HUES64 (cell line): ENCODE data around the gene CROCC2.

Experiments
- H3K27ac ChIP-seq: 2 replicates; pipeline ENCODE4 v1.7.0; 2013; ENCODE audit warnings: low read depth, low read length, inconsistent platforms
- H3K27me3 ChIP-seq: 2 replicates; pipeline ENCODE4 v1.6.1; 2013; ENCODE audit warnings: mild to moderate bottlenecking, low read length; ENCODE audit not compliant: insufficient read depth
- H3K36me3 ChIP-seq: 2 replicates; pipeline ENCODE4 v1.6.1; 2013; ENCODE audit warnings: mild to moderate bottlenecking, low read length; ENCODE audit not compliant: insufficient read depth
- H3K4me1 ChIP-seq: 2 replicates; pipeline ENCODE4 v1.6.1; 2013; ENCODE audit warnings: mild to moderate bottlenecking, low read length, moderate library complexity; ENCODE audit not compliant: insufficient read depth
- H3K4me3 ChIP-seq: 2 replicates; pipeline ENCODE4 v1.5.1; 2013; ENCODE audit warnings: mild to moderate bottlenecking, low read length, moderate library complexity
- H3K9ac ChIP-seq: 2 replicates; pipeline ENCODE4 v1.6.1; 2013; ENCODE audit warnings: mild to moderate bottlenecking, low read depth, low read length
- H3K9me3 ChIP-seq: 2 replicates; pipeline ENCODE4 v1.6.1; 2013; ENCODE audit warnings: low read depth, low read length; ENCODE audit not compliant: insufficient read depth
- WGBS: fragments of 150-250, 120-280 bp; methylation state at CpG from one replicate; pipeline ENCODE4 v1.1.7; 2013; ENCODE audit warnings: missing lambda C conversion rate; 5-methylcytosine and 5-hydroxymethylcytosine counted together

CROCC2 gene

GRCh38 chr2:240902615-240903041 is 3.5 kb upstream of the CROCC2 start:
- no peak overlapping the region for H3K27ac ChIP-seq
- no peak overlapping the region for H3K4me3 ChIP-seq
- no peaks in the 10 kb centered on the region for H3K4me1 ChIP-seq
- WGBS: 88% methylated on average over 7 of the region's 7 CpGs
- 0 out of 2 replicates have a peak, but pooled peaks cover 3% of the 10 kb centered on the region for H3K9me3 ChIP-seq
- H3K9ac ChIP-seq: no peak overlapping the region
- no peaks in the 10 kb centered on the region for H3K27me3 ChIP-seq
- no peaks in the 10 kb centered on the region for H3K36me3 ChIP-seq

GRCh38 chr2:240903191-240904060 is 2.7 kb upstream of the CROCC2 start:
- Histone ChIP-seq H3K9me3 (0 out of 2 replicates have a peak, but pooled peaks cover 3% of the 10 kb centered on the region), H3K27ac (no peak overlapping the region), H3K27me3 (no peaks in the 10 kb centered on the region), H3K4me1 (no peaks in the 10 kb centered on the region), H3K9ac (no peak overlapping the region), H3K36me3 (no peaks in the 10 kb centered on the region), H3K4me3 (no peak overlapping the region)
- 94% methylated on average over 34 of the region's 34 CpGs for WGBS

- WGBS: 85% methylated on average over 18 of the region's 19 CpGs
- Histone ChIP-seq H3K27ac (no peak overlapping the region), H3K9ac (no peak overlapping the region), H3K9me3 (0 out of 2 replicates have a peak, but pooled peaks cover 3% of the 10 kb centered on the region), H3K27me3 (no peaks in the 10 kb centered on the region), H3K4me3 (no peak overlapping the region), H3K36me3 (no peaks in the 10 kb centered on the region), H3K4me1 (no peaks in the 10 kb centered on the region)
These were observed 1.6 kb upstream of the CROCC2 start for GRCh38 chr2:240904216-240905175.

- Histone ChIP-seq H3K9ac (no peak overlapping the region), H3K27ac (no peak overlapping the region), H3K27me3 (no peaks in the 10 kb centered on the region), H3K4me3 (no peak overlapping the region), H3K4me1 (no peaks in the 10 kb centered on the region), H3K36me3 (no peaks in the 10 kb centered on the region), H3K9me3 (0 out of 2 replicates have a peak, but pooled peaks cover 3% of the 10 kb centered on the region)
- WGBS: 92% methylated on average over 13 of the region's 13 CpGs
These were observed 857 bp upstream of the CROCC2 start for GRCh38 chr2:240905176-240905781.

DNA sequence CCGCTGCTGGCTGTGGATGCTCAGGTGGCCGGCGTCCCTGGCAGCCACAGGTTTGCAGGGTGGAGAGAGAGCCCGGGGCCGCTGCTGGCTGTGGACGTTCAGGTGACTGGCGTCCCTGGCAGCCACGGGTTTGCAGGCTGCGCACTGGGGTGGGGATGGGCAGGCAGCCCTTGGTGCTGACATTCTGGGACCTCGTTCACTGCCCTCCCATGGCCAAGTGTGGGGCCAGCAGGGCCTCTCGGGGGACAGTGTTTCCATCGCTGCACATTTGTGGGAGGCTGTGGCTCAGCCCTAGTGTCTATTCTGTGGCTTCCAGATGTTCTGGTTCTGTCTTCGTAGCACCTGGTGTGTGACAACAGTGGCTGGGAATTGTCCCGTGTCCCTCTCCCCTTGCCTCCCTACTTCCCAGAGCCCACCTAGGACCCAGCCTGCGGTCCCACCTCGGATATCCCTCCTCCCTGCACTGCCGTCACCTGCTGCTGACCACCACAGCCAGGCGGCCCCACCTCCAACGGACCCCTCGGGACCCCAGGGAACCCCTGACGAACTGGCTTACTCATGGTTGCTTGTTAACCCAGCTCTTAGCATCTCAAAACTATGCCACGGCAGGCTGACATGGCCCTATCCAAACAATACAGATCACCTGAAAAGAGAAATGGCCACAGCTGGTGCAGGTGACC is 915 bp downstream of the CROCC2 start:
- H3K4me1 ChIP-seq: no peaks in the 10 kb centered on the region
- 89% methylated on average over 22 of the region's 22 CpGs for WGBS
- no peaks in the 10 kb centered on the region for H3K36me3 ChIP-seq
- no peak overlapping the region for H3K4me3 ChIP-seq
- H3K27ac ChIP-seq: no peak overlapping the region
- no peak overlapping the region for H3K9ac ChIP-seq
- H3K9me3 ChIP-seq: no peaks in the 10 kb centered on the region
- H3K27me3 ChIP-seq: no peaks in the 10 kb centered on the region

DNA sequence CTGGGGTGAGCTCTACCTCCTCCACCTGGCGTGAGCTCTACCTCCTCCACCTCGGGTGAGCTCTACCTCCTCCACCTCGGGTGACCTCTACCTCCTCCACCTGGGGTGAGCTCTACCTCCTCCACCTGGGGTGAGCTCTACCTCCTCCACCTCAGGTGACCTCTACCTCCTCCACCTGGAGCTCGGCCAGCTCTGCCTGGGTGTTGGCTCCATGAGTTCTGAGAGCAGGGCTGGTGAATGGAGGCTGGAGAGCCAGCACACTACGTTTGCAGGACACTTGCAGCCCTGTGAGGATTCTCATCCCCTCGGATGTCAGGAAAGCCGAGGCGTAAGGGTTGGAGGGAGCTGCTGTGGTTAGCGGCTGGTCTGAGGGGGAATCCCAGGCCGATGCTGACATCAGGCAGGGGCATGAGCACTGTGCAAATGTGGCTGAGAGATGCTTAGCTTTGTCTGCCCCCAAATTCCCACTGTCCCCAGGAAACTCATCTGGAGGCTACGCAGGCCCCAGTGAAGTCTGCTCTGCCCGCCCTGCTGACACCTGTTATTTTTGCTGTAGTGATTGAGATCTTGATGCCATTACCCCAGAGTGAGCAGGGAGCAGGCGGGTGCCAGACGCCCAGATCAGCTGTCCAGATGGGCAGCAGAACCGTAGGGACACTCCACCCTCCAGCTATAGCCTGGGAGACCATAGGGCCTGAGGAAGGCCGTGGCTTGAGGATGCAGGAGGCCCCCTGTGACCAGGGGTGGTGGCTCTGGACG is 3.3 kb downstream of the CROCC2 start:
- no peaks in the 10 kb centered on the region for H3K9me3 ChIP-seq
- no peaks in the 10 kb centered on the region for H3K36me3 ChIP-seq
- no peaks in the 10 kb centered on the region for H3K27me3 ChIP-seq
- 91% methylated on average over 17 of the region's 17 CpGs for WGBS
- H3K27ac ChIP-seq: no peak overlapping the region
- no peak overlapping the region for H3K4me3 ChIP-seq
- no peak overlapping the region for H3K9ac ChIP-seq
- no peaks in the 10 kb centered on the region for H3K4me1 ChIP-seq

GRCh38 chr2:240911641-240912265 is 5.6 kb downstream of the CROCC2 start:
- WGBS: 87% methylated on average over 20 of the region's 20 CpGs
- 0 out of 2 replicates have a peak, but pooled peaks cover 1% of the 10 kb centered on the region for H3K4me1 ChIP-seq
- no peak overlapping the region for H3K4me3 ChIP-seq

DNA sequence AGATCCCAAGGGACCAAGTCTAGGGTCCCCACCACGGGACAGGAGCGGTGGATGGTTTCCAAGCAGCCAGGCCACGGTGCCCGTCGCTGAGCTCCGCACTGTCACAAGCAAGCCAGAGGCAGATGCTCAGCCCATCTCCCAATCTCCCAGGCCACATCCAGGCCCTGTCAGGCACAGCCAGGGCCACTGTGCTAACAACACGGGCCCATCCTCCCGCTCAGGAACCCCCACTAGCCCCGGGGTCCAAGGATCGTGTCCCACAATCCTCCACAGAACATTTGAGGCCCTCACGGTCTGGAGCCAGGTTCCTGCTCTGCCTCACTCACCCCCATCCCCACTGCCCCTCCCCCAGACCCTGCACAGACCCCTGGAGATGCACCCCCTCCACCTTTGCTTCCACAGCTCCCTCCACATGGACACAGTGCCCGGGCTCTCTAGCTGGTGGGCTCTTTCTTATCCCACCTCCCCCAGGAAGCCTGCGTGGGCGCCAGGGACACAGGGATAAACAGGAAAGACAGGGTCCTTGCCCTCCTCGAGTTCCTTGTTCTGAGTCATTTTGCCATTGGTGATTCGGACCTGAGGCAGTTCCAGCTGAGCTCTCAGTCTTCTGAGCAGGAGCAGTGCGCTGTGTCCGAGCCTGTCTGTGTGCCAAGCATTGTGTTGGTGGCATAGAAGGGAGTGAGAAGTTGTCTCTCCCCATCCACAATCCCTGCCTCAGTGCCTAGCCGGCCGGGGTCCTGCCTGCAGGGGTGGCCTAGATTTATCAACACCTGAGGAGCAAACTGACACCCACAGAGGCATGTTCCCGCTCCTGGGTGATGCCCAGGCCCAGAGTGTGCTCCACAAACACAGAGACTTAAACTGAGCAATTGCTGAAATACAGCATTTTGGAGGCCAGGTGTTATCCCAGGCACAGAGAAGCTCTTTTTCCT is 7.0 kb downstream of the CROCC2 start:
- no peak overlapping the region for H3K4me3 ChIP-seq
- H3K36me3 ChIP-seq: no peaks in the 10 kb centered on the region
- H3K27ac ChIP-seq: no peak overlapping the region
- peaks cover 19% of the 10 kb centered on the region for H3K27me3 ChIP-seq
- H3K4me1 ChIP-seq: 0 out of 2 replicates have a peak, but pooled peaks cover 5% of the 10 kb centered on the region
- 91% methylated on average over 21 of the region's 21 CpGs for WGBS
- H3K9ac ChIP-seq: no peak overlapping the region
- no peaks in the 10 kb centered on the region for H3K9me3 ChIP-seq

More at GRCh38 chr2:240911641-240912265, 5.6 kb downstream of the CROCC2 start:
- no peak overlapping the region for H3K27ac ChIP-seq
- no peaks in the 10 kb centered on the region for H3K9me3 ChIP-seq
- no peak overlapping the region for H3K9ac ChIP-seq
- no peaks in the 10 kb centered on the region for H3K36me3 ChIP-seq
- peaks cover 15% of the 10 kb centered on the region for H3K27me3 ChIP-seq
